Measurements from ENCODE around the gene RXFP2.

Gene RXFP2

GRCh38 chr13:31850041-31850555, 110.8 kb downstream of the RXFP2 start:
- no peak for DNase-seq (ENCODE audit: low read depth)
- H3K4me3 ChIP-seq (ENCODE audit: low read length), result no peak overlapping the region
- TF ChIP-seq CTCF (conservative IDR thresholded peaks at IDR 0.05; ENCODE audit: low read length), result no peak

GRCh38 chr13:31851216-31851615, 111.9 kb downstream of the RXFP2 start:
- no peak overlapping the region for H3K4me3 ChIP-seq (ENCODE audit: low read length)
- TF ChIP-seq CTCF (conservative IDR thresholded peaks at IDR 0.05; ENCODE audit: low read length), result no peak

More at GRCh38 chr13:31851216-31851615, 111.9 kb downstream of the RXFP2 start:
- no peak for DNase-seq (ENCODE audit: low read depth)

Measured in AG10803 (cell line).